ENCODE data around the gene CAMSAP1.

GRCh38 chr9:135937521-135938489 lies 30.5 kb upstream of the CAMSAP1 start:
- TF ChIP-seq CTCF (IDR thresholded peaks at IDR 0.05) (no peak), POLR2A (IDR thresholded peaks at IDR 0.05) (no peak)

All from lower leg skin (tissue), 3 donors.